HG02610 (cell line): Measurements from ENCODE around the gene SUDS3.

Experiments
- ATAC-seq: cut with Tn5 transposase; IDR thresholded peaks from one replicate; pipeline ENCODE4 v1.9.1; 2021; ENCODE audit warnings: mild to moderate bottlenecking, moderate library complexity; ENCODE audit not compliant: unreplicated experiment

The SUDS3 gene

GRCh38 chr12:118355843-118356242 is 20.5 kb upstream of the SUDS3 start:
- ATAC-seq = no peak

- ATAC-seq = peak; percentile 30
These were observed 19.5 kb upstream of the SUDS3 start for GRCh38 chr12:118356809-118357256.

GRCh38 chr12:118357257-118358007 is 18.9 kb upstream of the SUDS3 start:
- ATAC-seq = peak; percentile 45

- ATAC-seq = no peak
These were observed 18.4 kb upstream of the SUDS3 start for GRCh38 chr12:118358008-118358359.

GRCh38 chr12:118358612-118359540 is 17.5 kb upstream of the SUDS3 start:
- ATAC-seq = peak; percentile 36

GRCh38 chr12:118359541-118359915 is 16.8 kb upstream of the SUDS3 start:
- no peak for ATAC-seq

- no peak for ATAC-seq
These were observed 15.3 kb upstream of the SUDS3 start for GRCh38 chr12:118361092-118361404.

GRCh38 chr12:118361889-118362288 is 14.5 kb upstream of the SUDS3 start:
- no peak for ATAC-seq

GRCh38 chr12:118368821-118369220 is 7.5 kb upstream of the SUDS3 start:
- ATAC-seq = no peak

- ATAC-seq = no peak
These were observed 5.8 kb upstream of the SUDS3 start for GRCh38 chr12:118370601-118371000.

- no peak for ATAC-seq
These were observed 4.8 kb upstream of the SUDS3 start for GRCh38 chr12:118371321-118372282.

- peak; percentile 75 for ATAC-seq
These were observed 3.5 kb upstream of the SUDS3 start, which contains the start of gene TAOK3 for GRCh38 chr12:118372541-118373495. Gene TAOK3 (minus strand): TSS chr12:118372907. CDS start chr12:118255567, 117,340 bp downstream.

GRCh38 chr12:118373616-118374015 is 2.7 kb upstream of the SUDS3 start:
- no peak for ATAC-seq

- ATAC-seq = no peak
These were observed 2.1 kb upstream of the SUDS3 start for GRCh38 chr12:118374126-118374725.

GRCh38 chr12:118374909-118375308 is 1.4 kb upstream of the SUDS3 start:
- no peak for ATAC-seq

- no peak for ATAC-seq
These were observed 1.0 kb upstream of the SUDS3 start for GRCh38 chr12:118375348-118375747.

GRCh38 chr12:118377021-118377883 is 897 bp downstream of the SUDS3 start:
- ATAC-seq = no peak

GRCh38 chr12:118377884-118378470 is 1.6 kb downstream of the SUDS3 start:
- ATAC-seq = no peak
